Fibroblast of villous mesenchyme (primary cell): Measurements from ENCODE around the gene RFX3. TPM values are rescaled to one million over a fixed set of nuclear protein-coding genes. Genes with fewer than 3 reads are reported as not detected.

Experiments
- DNase-seq: peaks from one replicate; pipeline ENCODE4 v3.0.0-alpha.2; 2010; ENCODE audit warnings: low read depth
- H3K4me3 ChIP-seq: 2 replicates; pipeline ENCODE4 v1.5.1; 2011; ENCODE audit warnings: low read depth, mild to moderate bottlenecking, low read length
- total RNA-seq: library from RNA; depleted of rRNA; stranded (reverse); fragments of >200 nt; gene quantifications from 2 replicates; pipeline ENCODE4 v1.2.3, GENCODE V29; 2012
- TF ChIP-seq, protein P1 (sequence below): IDR thresholded peaks from 2 replicates; pipeline ENCODE4 v1.5.1; 2012; ENCODE audit warnings: low read depth, mild to moderate bottlenecking, low read length; ENCODE audit not compliant: insufficient read depth

RFX3 gene
- total RNA-seq, 1 donor = 3.5 TPM

DNA sequence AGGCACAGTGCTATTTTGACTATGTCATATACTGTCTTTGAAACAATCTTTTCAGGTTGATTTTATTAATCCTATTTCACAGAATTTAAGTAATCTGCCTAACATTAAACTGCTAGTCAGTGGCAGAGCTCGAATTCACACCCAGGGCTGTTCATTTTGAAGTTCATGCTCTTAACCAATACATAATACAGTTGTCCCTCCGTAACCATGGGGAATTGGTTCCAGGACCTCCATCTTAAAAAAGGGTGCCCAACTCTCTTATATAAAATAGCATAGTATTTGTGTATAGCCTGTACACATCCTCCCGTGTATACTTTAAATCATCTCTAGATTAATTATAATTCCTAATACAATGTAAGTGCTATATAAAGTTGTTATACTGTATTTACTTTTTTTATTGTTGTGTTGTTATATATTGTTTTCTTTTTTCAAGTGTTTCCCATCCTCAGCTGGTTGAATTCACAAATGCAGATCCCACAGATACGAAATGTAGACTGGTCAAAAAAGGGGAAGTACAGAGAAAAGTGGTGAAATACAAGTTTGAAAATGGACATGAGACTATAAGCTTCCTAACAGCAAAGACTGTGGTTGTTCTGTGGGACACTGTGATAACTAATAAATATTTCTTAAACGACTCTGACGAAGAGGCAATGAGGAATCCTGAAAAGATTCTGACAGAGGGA lies 18.3 kb downstream of the RFX3 start:
- TF ChIP-seq, protein P1, sequence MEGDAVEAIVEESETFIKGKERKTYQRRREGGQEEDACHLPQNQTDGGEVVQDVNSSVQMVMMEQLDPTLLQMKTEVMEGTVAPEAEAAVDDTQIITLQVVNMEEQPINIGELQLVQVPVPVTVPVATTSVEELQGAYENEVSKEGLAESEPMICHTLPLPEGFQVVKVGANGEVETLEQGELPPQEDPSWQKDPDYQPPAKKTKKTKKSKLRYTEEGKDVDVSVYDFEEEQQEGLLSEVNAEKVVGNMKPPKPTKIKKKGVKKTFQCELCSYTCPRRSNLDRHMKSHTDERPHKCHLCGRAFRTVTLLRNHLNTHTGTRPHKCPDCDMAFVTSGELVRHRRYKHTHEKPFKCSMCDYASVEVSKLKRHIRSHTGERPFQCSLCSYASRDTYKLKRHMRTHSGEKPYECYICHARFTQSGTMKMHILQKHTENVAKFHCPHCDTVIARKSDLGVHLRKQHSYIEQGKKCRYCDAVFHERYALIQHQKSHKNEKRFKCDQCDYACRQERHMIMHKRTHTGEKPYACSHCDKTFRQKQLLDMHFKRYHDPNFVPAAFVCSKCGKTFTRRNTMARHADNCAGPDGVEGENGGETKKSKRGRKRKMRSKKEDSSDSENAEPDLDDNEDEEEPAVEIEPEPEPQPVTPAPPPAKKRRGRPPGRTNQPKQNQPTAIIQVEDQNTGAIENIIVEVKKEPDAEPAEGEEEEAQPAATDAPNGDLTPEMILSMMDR = no peak

DNA sequence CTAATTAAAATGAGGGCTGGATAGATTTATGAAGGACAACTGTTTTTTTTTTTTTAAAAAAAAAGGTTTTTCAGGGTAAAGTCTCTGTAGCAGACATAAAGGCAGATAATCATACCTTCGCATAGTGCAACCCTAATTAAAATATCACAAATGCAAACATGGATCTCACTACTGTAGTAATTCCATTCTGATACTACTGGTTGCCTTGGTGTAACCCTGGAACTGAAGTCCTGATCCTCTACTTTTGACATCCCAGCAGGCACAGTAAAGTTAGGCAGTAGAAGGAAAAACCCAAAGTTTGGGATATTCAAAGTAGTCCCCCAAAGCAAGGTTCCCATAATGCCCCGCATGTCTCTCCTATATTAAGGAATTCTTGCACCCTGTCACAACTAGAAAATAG lies 19.6 kb downstream of the RFX3 start:
- no peak for DNase-seq
- no peak overlapping the region for H3K4me3 ChIP-seq
- TF ChIP-seq, protein P1 = no peak

More for the DNA sequence above, 18.3 kb downstream of the RFX3 start:
- H3K4me3 ChIP-seq = no peak overlapping the region
- peak; percentile 13 for DNase-seq

DNA sequence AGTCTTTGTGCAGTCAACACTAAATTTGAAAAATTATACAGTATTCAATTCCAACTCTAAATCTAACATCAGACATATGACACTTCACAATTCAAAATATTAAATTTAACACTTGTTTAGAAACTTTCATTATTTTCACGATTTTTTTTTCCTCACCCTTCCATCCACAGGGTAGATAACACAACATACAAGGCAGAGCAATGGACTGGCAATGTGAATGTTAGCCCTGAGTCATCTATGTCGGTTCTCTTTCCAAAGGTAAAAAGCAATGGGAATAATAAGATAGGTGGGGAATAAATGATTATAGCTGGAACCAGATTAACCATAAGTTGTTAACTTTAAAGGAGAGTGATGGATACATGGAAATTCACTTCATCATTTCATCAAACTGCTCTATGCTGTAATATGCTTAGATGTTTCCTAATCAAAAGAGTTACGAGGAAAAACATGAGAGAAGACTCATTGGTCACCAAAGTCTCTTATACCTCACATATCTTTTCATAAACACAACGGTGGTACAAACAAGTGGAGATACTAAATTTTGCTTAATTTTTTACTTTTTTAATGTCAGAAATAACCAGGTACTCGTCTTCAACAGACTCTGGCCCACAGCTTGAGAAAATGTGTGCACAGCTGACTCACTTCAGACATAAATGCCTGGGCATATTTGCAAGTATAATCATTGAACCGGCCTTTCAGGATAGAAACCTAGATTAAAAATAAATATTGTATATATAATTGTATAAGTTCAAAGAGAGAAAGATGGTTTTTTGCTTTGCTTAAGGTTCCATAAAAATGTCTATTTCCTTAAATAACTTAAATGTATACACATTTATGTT lies 23.0 kb downstream of the RFX3 start:
- no peak overlapping the region for H3K4me3 ChIP-seq
- DNase-seq = peak; percentile 11
- TF ChIP-seq, protein P1 = no peak

DNA sequence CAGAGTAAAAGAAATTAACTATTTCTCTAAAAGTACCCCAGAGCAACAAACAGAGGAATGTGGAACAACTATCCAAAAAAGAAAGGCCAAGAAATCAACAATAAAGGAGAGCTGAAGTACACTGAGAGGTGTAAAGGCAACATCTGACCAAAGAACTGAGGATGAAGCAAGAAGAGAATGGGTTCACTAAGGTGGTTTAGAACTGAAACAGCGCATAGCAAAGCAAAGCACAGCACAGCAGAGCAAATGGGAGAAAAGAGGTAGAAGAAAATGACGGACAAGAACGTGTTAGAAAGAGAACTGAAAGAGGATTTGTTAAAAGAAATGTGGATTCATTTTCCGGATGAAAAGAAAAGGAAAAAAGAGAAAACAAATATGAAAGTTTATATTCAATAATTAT lies 25.8 kb downstream of the RFX3 start:
- TF ChIP-seq, protein P1 = no peak
- H3K4me3 ChIP-seq = no peak overlapping the region
- no peak for DNase-seq

DNA sequence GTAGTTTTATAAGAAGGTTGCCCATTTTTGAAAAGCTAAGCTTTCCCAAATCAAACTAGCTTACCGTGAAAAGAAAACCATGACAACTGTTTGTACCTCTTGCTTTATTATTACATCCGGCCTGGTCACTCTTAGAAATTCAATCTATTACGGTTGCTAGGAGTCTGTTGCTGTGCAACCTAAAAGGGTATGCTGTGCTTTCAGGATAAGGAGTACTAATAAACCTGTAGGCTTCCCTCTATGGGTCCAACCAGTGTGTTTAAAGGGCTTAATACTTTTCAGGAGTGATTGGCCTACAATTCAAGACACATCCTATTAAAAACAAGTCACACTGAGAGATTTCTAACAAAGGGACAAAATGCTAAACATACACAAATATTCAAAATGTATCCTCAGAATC lies 27.1 kb downstream of the RFX3 start:
- TF ChIP-seq, protein P1 = no peak
- H3K4me3 ChIP-seq = no peak overlapping the region
- peak; percentile 30 for DNase-seq

DNA sequence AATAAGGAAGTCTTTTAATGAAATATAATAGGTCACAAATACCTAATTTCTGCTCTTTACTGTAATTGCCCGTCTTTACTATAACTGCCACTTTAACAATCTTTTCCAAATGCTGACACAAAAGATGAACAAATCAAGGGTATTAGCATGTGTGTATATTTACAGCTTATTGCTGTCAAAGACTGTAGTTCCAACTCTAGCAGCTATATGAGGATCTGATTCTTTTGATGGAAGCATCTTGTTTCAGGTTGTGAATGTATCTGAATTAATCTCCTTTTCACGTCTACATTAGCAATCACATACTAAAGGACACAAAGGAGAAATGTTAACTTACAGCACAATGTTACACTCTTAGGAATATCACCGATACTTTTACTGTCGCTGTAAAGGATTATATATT lies 27.9 kb downstream of the RFX3 start:
- TF ChIP-seq, protein P1 = no peak
- no peak overlapping the region for H3K4me3 ChIP-seq
- DNase-seq = no peak
